IMR-90 (cell line): ENCODE measurements around the gene UBFD1. TPM values are rescaled to one million over a fixed set of nuclear protein-coding genes. Genes with fewer than 3 reads are reported as not detected.

Experiments used
- ATAC-seq: fragments of 200-7000 bp; cut with Tn5 transposase; 2 replicates; pipeline ENCODE4 v1.9.1; 2020; ENCODE audit warnings: low read depth, mild to moderate bottlenecking, moderate library complexity
- BruUV-seq: library from RNA; stranded (reverse); fragments of 400-500 nt; replicated peaks from 2 replicates; lab custom pipeline; 2021; lab: Mats Ljungman, UMichigan
- CTCF ChIA-PET: fragments of 300-600 bp; formaldehyde crosslinking; extraction: SDS; loops from one replicate; lab custom pipeline; 2021; ENCODE audit warnings: antibody characterized with exemption; lab: Yijun Ruan, JAX
- POLR2A ChIA-PET: fragments of 300-600 bp; sonication (Branson Sonifier 250); formaldehyde crosslinking; loops from one replicate; lab custom pipeline; 2022; ENCODE audit warnings: antibody characterized with exemption; ENCODE audit not compliant: unreplicated experiment; lab: Charles Lee
- DNase-seq: peaks from one replicate; pipeline ENCODE4 v3.0.0; 2013
- H2AFZ ChIP-seq: replicated peaks from 2 replicates; pipeline ENCODE3; 2013; ENCODE audit warnings: low read length, mild to moderate bottlenecking; ENCODE audit not compliant: poor library complexity
- H2AK5ac ChIP-seq: 2 replicates; pipeline ENCODE4 v1.6.1; 2013; ENCODE audit warnings: low read depth, low read length, inconsistent platforms
- H2AK9ac ChIP-seq: replicated peaks from 2 replicates; pipeline ENCODE3; 2013; ENCODE audit warnings: mild to moderate bottlenecking, low read depth, low read length, moderate library complexity; ENCODE audit not compliant: poor library complexity
- H2BK120ac ChIP-seq: 2 replicates; pipeline ENCODE4 v1.6.1; 2013; ENCODE audit warnings: low read depth, low read length, inconsistent platforms
- H2BK15ac ChIP-seq: 3 replicates; pipeline ENCODE4 v1.6.1; 2013; ENCODE audit warnings: low read depth, low read length, inconsistent platforms
- H2BK20ac ChIP-seq: 2 replicates; pipeline ENCODE4 v1.6.1; 2013; ENCODE audit warnings: low read depth, mild to moderate bottlenecking, inconsistent platforms, low read length, moderate library complexity
- H2BK5ac ChIP-seq: 2 replicates; pipeline ENCODE4 v1.6.1; 2013; ENCODE audit warnings: mild to moderate bottlenecking, low read depth, low read length, inconsistent platforms; ENCODE audit not compliant: poor library complexity, severe bottlenecking
- H3K14ac ChIP-seq: replicated peaks from 2 replicates; pipeline ENCODE4 v1.6.1; 2013; ENCODE audit warnings: low read depth, low read length, inconsistent platforms
- H3K18ac ChIP-seq: 2 replicates; pipeline ENCODE4 v1.6.1; 2013; ENCODE audit warnings: low read depth, low read length, control low read depth
- H3K23ac ChIP-seq: 2 replicates; pipeline ENCODE4 v1.6.1; 2013; ENCODE audit warnings: low read depth, low read length, inconsistent platforms
- H3K27ac ChIP-seq: 2 replicates; pipeline ENCODE4 v1.5.1; 2013; ENCODE audit warnings: mild to moderate bottlenecking, control low read depth, low read length; ENCODE audit not compliant: insufficient read depth
- H3K27me3 ChIP-seq: 2 replicates; pipeline ENCODE4 v1.6.1; 2013; ENCODE audit warnings: low read length; ENCODE audit not compliant: control insufficient read depth, insufficient read depth
- H3K36me3 ChIP-seq: 2 replicates; pipeline ENCODE4 v1.6.1; 2013; ENCODE audit warnings: low read length, mixed read lengths; ENCODE audit not compliant: control insufficient read depth, insufficient read depth
- H3K4ac ChIP-seq: 2 replicates; pipeline ENCODE4 v1.6.1; 2013; ENCODE audit warnings: low read depth, low read length, inconsistent platforms
- H3K4me1 ChIP-seq: 2 replicates; pipeline ENCODE4 v1.6.1; 2013; ENCODE audit warnings: low read length, mixed read lengths; ENCODE audit not compliant: control insufficient read depth, insufficient read depth
- H3K4me2 ChIP-seq: 2 replicates; pipeline ENCODE4 v1.6.1; 2013; ENCODE audit warnings: low read depth, mild to moderate bottlenecking, control low read depth, low read length, moderate library complexity
- H3K4me3 ChIP-seq: 2 replicates; pipeline ENCODE4 v1.5.1; 2013; ENCODE audit warnings: low read depth, mild to moderate bottlenecking, control low read depth, low read length, moderate library complexity; ENCODE audit not compliant: insufficient read depth
- H3K56ac ChIP-seq: 2 replicates; pipeline ENCODE4 v1.6.1; 2013; ENCODE audit warnings: low read length, inconsistent platforms; ENCODE audit not compliant: insufficient read depth; ENCODE audit errors: extremely low read depth
- H3K79me1 ChIP-seq, 2 experiments: 2 replicates each; pipeline ENCODE4 v1.6.1; 2013; ENCODE audit warnings: low read length in 2 of 2, inconsistent platforms in 1 of 2, low read depth in 1 of 2
- H3K9ac ChIP-seq: 2 replicates; pipeline ENCODE4 v1.6.1; 2013; ENCODE audit warnings: low read depth, low read length, control low read depth
- H3K9me1 ChIP-seq: 2 replicates; pipeline ENCODE4 v1.6.1; 2013; ENCODE audit warnings: low read length, inconsistent platforms; ENCODE audit not compliant: insufficient read depth
- H3K9me3 ChIP-seq: 2 replicates; pipeline ENCODE4 v1.6.1; 2013; ENCODE audit warnings: low read length; ENCODE audit not compliant: control insufficient read depth, insufficient read depth
- H4K20me1 ChIP-seq: 2 replicates; pipeline ENCODE4 v1.6.1; 2013; ENCODE audit warnings: low read length, inconsistent platforms; ENCODE audit not compliant: insufficient read depth
- H4K5ac ChIP-seq: 2 replicates; pipeline ENCODE4 v1.6.1; 2013; ENCODE audit warnings: mild to moderate bottlenecking, low read depth, low read length, control low read depth
- H4K8ac ChIP-seq, 2 experiments: 2 replicates each; pipeline ENCODE4 v1.6.1; 2013; ENCODE audit warnings: low read depth in 2 of 2, low read length in 2 of 2, control low read depth in 1 of 2, inconsistent platforms in 1 of 2
- H4K91ac ChIP-seq: 2 replicates; pipeline ENCODE4 v1.6.1; 2013; ENCODE audit warnings: low read depth, low read length, inconsistent platforms; ENCODE audit not compliant: insufficient read depth
- BHLHE40 ChIP-seq: fragments of 150-350 bp; IDR thresholded peaks from 2 replicates; pipeline ENCODE4 v1.6.1; 2016; ENCODE audit warnings: mild to moderate bottlenecking, low read depth, low read length
- CHD1 ChIP-seq: IDR thresholded peaks from 2 replicates; pipeline ENCODE4 v1.6.1; 2012; ENCODE audit warnings: low read depth, low read length, improper control_type of control experiment
- MAZ ChIP-seq: IDR thresholded peaks from 2 replicates; pipeline ENCODE4 v1.6.1; 2012; ENCODE audit warnings: low read depth, mild to moderate bottlenecking, low read length, improper control_type of control experiment, moderate library complexity, borderline replicate concordance
- SMC3 ChIP-seq: fragments of 150-350 bp; IDR thresholded peaks from 2 replicates; pipeline ENCODE4 v1.6.1; 2016; ENCODE audit warnings: low read depth, mild to moderate bottlenecking, antibody characterized with exemption, low read length, moderate library complexity
- WGBS, 2 experiments: methylation state at CpG; one replicate each; pipeline versions ENCODE4 v1.1.5 to v1.1.7; 2013; ENCODE audit warnings: missing lambda C conversion rate in 2 of 2; ENCODE audit not compliant: insufficient read length in 1 of 2; ENCODE audit errors: extremely low coverage in 2 of 2; 5-methylcytosine and 5-hydroxymethylcytosine counted together
- dilution Hi-C: fragments of 300-500 bp; cut with HindIII; formaldehyde crosslinking; loops from one replicate; pipeline ENCODE4 v1.14.3; 2018; ENCODE audit warnings: low sequenced_read_pairs; ENCODE audit not compliant: unreplicated experiment
- in situ Hi-C: fragments of 300-500 bp; cut with MboI; formaldehyde crosslinking; loops from 3 replicates; pipeline ENCODE4 v1.14.3; 2019; ENCODE audit warnings: low sequenced_read_pairs, inconsistent platforms, mixed read lengths
- intact Hi-C: fragments of 100-400 bp; cut with micrococcal nuclease; formaldehyde crosslinking; loops from 2 replicates; pipeline ENCODE4 v1.10.0; 2022
- polyA plus RNA-seq, 3 experiments: library from polyadenylated mRNA; depleted of rRNA; stranded (reverse); fragments of >200 nt; gene quantifications; 2 replicates each; pipeline ENCODE4 v1.2.3, GENCODE V29; 2012; ENCODE audit warnings: low replicate concordance in 1 of 3
- total RNA-seq: library from RNA; depleted of rRNA; stranded (reverse); fragments of >200 nt; gene quantifications from 2 replicates; pipeline ENCODE4 v1.2.3, GENCODE V29; 2012

Gene UBFD1
- total and polyA plus RNA-seq, 2 of the 4 experiments (the other 2 are of a cell fraction), result 39.3 to 55.0 TPM

GRCh38 chr16:23578101-23578830 lies 20.7 kb downstream of the UBFD1 start:
- dilution Hi-C loops, result no loop called here
- no TSS peak for BruUV-seq
- Histone ChIP-seq H4K91ac (no peak overlapping the region), H2AFZ (no peak overlapping the region), H3K18ac (no peak overlapping the region), H2AK9ac (no peak overlapping the region), H3K9me1 (0 out of 2 replicates have a peak, but pooled peaks cover 3% of the 10 kb centered on the region), H2BK5ac (no peak overlapping the region), H3K9me3 (no peaks in the 10 kb centered on the region), H3K4me3 (no peak overlapping the region), H3K9ac (no peak overlapping the region), H3K79me1 (peaks cover 0 to 9% of the 10 kb centered on the region in 2 experiments; a peak in 3 of 4 replicates), H3K4ac (no peak overlapping the region), H2AK5ac (no peak overlapping the region), H2BK120ac (no peak overlapping the region), H3K4me1 (no peaks in the 10 kb centered on the region), H3K14ac (no peak overlapping the region), H3K56ac (no peak overlapping the region), H4K8ac (no peak overlapping the region), H3K36me3 (peaks cover 43% of the 10 kb centered on the region), H2BK20ac (no peak overlapping the region), H3K27me3 (no peaks in the 10 kb centered on the region), H3K27ac (no peak overlapping the region), H3K4me2 (no peak overlapping the region), H3K23ac (no peak overlapping the region), H4K5ac (no peak overlapping the region), H4K20me1 (peaks cover 4% of the 10 kb centered on the region; the same call in 1 of the 2 replicates), H2BK15ac (no peak overlapping the region)
- DNase-seq (peak; percentile 24), ATAC-seq (no peak)
- ChIA-PET POLR2A (no interaction called here), CTCF (no interaction called here)
- TF ChIP-seq BHLHE40 (no peak), CHD1 (no peak), SMC3 (no peak), MAZ (no peak)
- no CpG with 5 or more reads among the region's 5 CpGs for WGBS, 2 experiments
- in situ Hi-C loops, result no loop called here
- intact Hi-C loops, result no loop called here
